ENCODE measurements around the gene DUSP19.

The DUSP19 gene

GRCh38 chr2:183068561-183068960 is 10.0 kb upstream of the DUSP19 start:
- DNase-seq: no peak

GRCh38 chr2:183069174-183069573 is 9.4 kb upstream of the DUSP19 start:
- no peak for DNase-seq

GRCh38 chr2:183070942-183071844 is 7.4 kb upstream of the DUSP19 start:
- DNase-seq: peak; percentile 23 to 46 (median 38)

GRCh38 chr2:183072177-183072576 is 6.4 kb upstream of the DUSP19 start:
- DNase-seq: no peak

GRCh38 chr2:183078163-183078463 is 434 bp upstream of the DUSP19 start:
- DNase-seq: no peak

- DNase-seq: peak; percentile 29 to 49 (median 34)
Observed at GRCh38 chr2:183079139-183079775, 710 bp downstream of the DUSP19 start.

GRCh38 chr2:183081911-183082310 is 3.4 kb downstream of the DUSP19 start:
- peak; percentile 52 to 79 (median 75) for DNase-seq

- no peak for DNase-seq
Observed at GRCh38 chr2:183088061-183088460, 9.5 kb downstream of the DUSP19 start.

- no peak for DNase-seq
Observed at GRCh38 chr2:183089192-183089851, 10.8 kb downstream of the DUSP19 start.

GRCh38 chr2:183091318-183091953 is 12.9 kb downstream of the DUSP19 start:
- no peak for DNase-seq

GRCh38 chr2:183091954-183092345 is 13.4 kb downstream of the DUSP19 start:
- no peak for DNase-seq

- DNase-seq: no peak
Observed at GRCh38 chr2:183093857-183094657, 15.5 kb downstream of the DUSP19 start.

GRCh38 chr2:183105402-183106134 is 27.0 kb downstream of the DUSP19 start:
- DNase-seq: no peak

- no peak for DNase-seq
Observed at GRCh38 chr2:183112577-183112976, 34.0 kb downstream of the DUSP19 start.

GRCh38 chr2:183113630-183114029 is 35.1 kb downstream of the DUSP19 start:
- no peak for DNase-seq

- no peak for DNase-seq
Observed at GRCh38 chr2:183117226-183117625, 38.7 kb downstream of the DUSP19 start.

- no peak for DNase-seq
Observed at GRCh38 chr2:183123117-183123958, 44.8 kb downstream of the DUSP19 start.

GRCh38 chr2:183123959-183124221 is 45.3 kb downstream of the DUSP19 start:
- no peak for DNase-seq

GRCh38 chr2:183124222-183124956 is 45.8 kb downstream of the DUSP19 start, which contains the start of gene NUP35:
Gene NUP35 (plus strand): TSS chr2:183124443. CDS start chr2:183124458, 15 bp downstream.
- peak; percentile 90 to 96 (median 93) for DNase-seq

- DNase-seq: no peak
Observed at GRCh38 chr2:183124957-183125255, 46.4 kb downstream of the DUSP19 start.

Measured in suppressor macrophage (primary cell).